ENCODE measurements around the gene PMEPA1. TPM values are rescaled to one million over a fixed set of nuclear protein-coding genes. Genes with fewer than 3 reads are reported as not detected.
A peak's percentile ranks its signal among the peaks of the same experiment; 100 is the strongest.

Gene PMEPA1, protein sequence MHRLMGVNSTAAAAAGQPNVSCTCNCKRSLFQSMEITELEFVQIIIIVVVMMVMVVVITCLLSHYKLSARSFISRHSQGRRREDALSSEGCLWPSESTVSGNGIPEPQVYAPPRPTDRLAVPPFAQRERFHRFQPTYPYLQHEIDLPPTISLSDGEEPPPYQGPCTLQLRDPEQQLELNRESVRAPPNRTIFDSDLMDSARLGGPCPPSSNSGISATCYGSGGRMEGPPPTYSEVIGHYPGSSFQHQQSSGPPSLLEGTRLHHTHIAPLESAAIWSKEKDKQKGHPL
- total RNA-seq = 1 to 10 TPM; 4.9 to 5.0 TPM

DNA sequence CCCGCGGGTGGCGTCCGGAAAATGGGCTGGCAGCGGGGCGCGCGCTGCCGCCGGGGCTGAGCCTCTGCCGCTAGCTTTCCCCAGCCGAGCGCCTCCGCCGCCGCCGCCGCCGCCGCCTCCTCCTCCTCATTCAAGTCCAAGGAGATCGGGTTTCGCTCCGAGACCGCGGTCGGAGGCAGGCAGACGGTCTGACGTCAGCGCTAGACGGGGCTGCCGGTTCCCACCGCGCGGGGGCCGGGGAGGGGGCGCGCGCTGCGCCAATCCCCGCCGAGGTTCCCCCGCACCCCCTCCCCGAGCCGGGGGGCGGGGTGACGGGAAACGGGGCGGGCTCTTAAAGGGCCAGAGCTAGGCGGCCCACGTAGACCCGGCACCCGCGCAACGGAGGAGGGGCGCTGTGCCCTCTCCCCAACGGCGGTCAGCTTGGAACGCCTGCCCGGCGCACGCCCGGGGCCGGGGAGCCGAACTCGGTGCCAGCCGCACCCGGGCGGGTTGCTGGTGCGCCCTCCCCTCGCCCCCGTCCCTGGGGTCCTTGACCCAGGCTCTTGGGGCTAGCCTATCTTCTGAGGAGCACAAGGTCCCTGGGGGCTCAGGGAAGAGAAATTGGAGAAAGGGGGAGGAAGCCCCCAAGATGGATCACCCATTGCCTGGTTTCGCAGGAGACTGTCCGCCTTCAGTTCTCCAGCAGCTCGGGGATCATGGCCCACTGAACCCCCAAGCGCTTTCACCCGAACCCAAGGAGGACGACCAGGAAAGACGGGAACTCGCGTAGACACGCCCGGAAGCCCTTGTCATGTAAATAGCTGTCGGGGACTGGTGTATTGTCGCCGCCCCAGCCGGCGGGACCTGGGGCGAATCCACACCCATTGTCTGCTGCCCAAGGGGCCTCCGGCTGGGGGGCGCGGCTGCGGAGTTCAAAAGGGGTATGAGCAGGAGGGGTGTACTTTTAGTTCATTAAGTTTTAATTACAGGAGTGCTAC is at the start of gene PMEPA1:
Gene PMEPA1 (minus strand): TSS at position 193 of the 977 bp plus-strand sequence. CDS start 433 bp downstream, outside the sequence.
- H3K9me3 Mint-ChIP-seq = no peaks in the 10 kb centered on the region
- H3K27me3 Mint-ChIP-seq = peaks cover 32% of the 10 kb centered on the region
- peaks cover 12% of the 10 kb centered on the region for H3K4me1 Mint-ChIP-seq
- no peaks in the 10 kb centered on the region for H3K36me3 Mint-ChIP-seq
- H3K4me3 Mint-ChIP-seq = peak within 1 kb of the TSS; percentile 83
- ATAC-seq (ENCODE audit: low read depth) = peak; percentile 84
- H3K27ac Mint-ChIP-seq = no peak within 1 kb of the TSS
- POLR2A ChIA-PET = interaction anchor here (0.9 to 1.7 kb wide), 3 partner anchors 8 to 82 kb away, joined by 3 to 5 read pairs (median 3); no protein-coding TSS in a partner anchor
- DNase-seq = peak; percentile 88

DNA sequence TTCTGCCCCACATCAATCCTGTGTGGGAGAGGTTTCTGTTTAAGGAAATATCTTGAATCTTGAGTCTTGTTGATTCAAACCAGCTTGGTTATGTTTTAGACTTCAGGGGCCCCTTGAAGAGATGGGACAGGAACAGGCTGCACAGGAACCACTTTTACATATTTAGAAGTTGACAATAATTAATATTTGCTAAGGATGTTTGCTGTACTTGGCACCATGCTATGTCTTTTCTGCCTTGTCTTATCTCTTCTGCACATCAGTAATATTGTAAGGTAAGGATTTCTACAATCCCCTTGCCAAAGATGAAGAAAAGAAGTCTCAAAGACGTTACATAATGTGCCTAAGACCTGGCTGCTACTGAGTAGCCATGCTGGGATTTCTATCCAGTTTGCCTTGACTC is 48.0 kb upstream of the PMEPA1 start:
- no peak for DNase-seq
- POLR2A ChIA-PET = no interaction called here
- Mint-ChIP-seq H3K27me3 (peaks cover 5% of the 10 kb centered on the region), H3K9me3 (no peaks in the 10 kb centered on the region), H3K27ac (no peak overlapping the region), H3K4me1 (no peaks in the 10 kb centered on the region), H3K4me3 (no peak overlapping the region), H3K36me3 (no peaks in the 10 kb centered on the region)
- no peak for ATAC-seq (ENCODE audit: low read depth)

DNA sequence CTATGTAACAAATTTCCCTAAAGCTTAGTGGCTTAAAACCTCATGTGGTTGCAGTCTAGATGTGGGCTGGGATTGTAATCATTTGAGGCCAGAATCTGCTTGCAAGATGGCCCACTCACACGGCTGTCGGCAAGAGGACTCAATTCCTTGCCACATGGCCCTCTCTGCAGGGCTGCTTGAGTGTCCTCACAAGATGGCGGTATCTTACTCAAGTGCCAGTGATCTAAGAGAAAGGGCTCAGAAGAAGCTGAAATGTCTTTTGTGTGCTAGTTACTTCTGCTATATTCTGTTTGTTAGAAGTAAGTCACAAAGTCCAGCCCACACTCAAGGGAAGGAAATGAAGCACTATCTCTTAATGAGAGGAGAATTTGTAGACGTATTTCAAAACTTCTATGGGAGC is 47.1 kb upstream of the PMEPA1 start:
- Mint-ChIP-seq H3K27me3 (peaks cover 5% of the 10 kb centered on the region), H3K27ac (no peak overlapping the region), H3K4me3 (no peak overlapping the region), H3K9me3 (no peaks in the 10 kb centered on the region), H3K4me1 (no peaks in the 10 kb centered on the region), H3K36me3 (no peaks in the 10 kb centered on the region)
- ATAC-seq (ENCODE audit: low read depth) = no peak
- POLR2A ChIA-PET = no interaction called here
- no peak for DNase-seq

DNA sequence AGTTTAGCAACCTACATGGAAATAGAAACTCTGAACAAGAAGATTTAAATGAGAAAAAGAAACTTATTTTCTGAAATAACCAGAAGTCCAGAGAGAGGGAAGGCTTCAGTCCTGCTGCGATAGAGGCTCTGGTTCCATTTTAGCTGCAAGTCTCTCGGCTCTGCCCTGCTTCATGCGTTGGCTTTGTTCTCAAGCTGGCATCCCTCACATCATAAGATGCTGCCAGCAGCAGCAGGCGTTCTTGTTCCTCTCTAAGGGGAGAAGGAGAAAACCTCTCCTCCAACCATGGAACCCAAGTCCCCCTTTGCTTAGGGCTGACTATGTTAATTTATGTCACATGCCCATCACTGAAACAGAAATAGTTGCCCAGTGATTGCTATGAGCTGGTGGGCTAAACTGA is 46.4 kb upstream of the PMEPA1 start:
- no peak overlapping the region for H3K27ac Mint-ChIP-seq
- POLR2A ChIA-PET = no interaction called here
- no peak for DNase-seq
- no peaks in the 10 kb centered on the region for H3K36me3 Mint-ChIP-seq
- H3K9me3 Mint-ChIP-seq = no peaks in the 10 kb centered on the region
- no peaks in the 10 kb centered on the region for H3K4me1 Mint-ChIP-seq
- no peak overlapping the region for H3K4me3 Mint-ChIP-seq
- peaks cover 5% of the 10 kb centered on the region for H3K27me3 Mint-ChIP-seq
- no peak for ATAC-seq (ENCODE audit: low read depth)

DNA sequence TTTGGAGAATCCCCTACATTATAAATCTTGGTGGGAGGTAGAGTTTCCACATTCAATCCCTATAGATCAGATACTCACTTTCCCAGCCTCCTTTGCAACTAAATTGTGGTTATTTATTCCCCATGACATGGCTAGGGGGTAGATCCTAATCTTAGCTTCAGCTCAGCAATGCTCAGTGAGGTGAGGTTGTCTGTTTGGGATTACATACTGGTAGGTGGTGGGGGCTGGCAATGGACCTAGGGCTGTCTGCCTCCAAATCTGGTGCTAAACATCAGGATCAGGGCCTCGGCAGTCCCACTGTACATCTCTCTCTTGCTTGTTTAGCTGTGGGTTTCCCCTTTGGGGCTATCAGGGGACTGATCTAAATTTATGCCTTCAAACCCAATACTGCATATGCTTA is 45.8 kb upstream of the PMEPA1 start:
- Mint-ChIP-seq H3K4me1 (no peaks in the 10 kb centered on the region), H3K27me3 (peaks cover 8% of the 10 kb centered on the region), H3K27ac (no peak overlapping the region), H3K4me3 (no peak overlapping the region), H3K36me3 (no peaks in the 10 kb centered on the region), H3K9me3 (no peaks in the 10 kb centered on the region)
- POLR2A ChIA-PET = no interaction called here
- DNase-seq = no peak
- no peak for ATAC-seq (ENCODE audit: low read depth)

DNA sequence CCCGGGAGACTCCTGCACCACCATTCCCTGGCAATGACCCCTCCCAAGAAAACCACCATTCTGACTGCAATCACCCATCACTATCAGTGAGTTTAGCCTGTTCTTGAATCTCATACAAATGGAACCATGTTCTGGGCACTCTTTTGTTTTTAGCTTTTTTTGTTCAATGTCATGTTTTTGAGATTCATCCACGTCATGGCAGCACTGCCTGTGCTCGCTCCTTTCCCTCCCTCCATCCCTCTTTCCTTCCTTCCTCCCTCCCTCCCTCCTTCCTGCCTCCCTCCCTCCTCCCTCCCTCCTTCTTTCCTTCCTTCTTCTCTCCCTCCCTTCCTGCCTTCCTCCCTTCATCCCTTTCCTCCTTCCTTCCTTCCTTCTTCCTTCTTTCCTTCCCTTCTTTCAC is 44.4 kb upstream of the PMEPA1 start:
- Mint-ChIP-seq H3K9me3 (no peaks in the 10 kb centered on the region), H3K36me3 (no peaks in the 10 kb centered on the region)
- POLR2A ChIA-PET = no interaction called here

DNA sequence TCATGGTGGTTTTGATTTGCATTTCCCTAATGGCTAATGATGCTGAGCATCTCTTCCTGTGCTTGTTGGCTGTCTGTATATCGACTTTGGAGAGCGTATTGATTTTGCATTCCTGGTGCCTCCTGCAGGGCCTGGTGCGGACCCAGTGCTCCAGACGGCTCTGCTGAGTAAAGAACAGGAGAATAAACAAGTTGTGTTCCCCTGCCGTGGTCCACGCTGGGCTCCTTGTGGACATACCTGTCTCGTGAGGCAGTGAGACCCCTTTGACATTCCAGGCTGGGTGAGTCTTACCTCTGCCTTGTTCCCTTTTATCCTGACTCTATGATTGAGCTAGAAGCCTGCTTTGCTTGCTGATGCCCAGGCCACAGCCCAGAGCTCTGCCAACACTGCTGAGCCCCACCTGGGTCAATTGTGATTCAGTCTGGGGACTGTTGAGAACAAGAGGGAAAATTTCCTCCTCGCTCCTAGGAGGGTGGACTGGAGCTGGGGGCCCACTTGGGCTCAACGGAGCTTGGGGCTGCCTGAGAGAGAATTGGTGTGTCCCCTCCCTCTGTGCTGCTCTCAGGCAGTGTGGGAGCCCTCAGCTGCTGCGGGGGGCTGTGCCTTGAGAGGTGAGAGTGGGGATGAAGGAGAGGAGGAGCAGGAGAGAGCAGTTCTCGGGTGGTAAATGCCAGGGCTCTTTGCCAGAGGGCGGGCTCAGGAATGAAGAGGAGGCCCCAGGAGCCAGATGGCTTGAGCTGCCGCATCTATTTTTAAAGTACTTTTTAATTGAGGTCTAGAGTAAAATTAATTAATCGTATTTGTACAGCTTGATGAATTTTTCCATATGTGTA is 43.7 kb upstream of the PMEPA1 start:
- DNase-seq = no peak
- POLR2A ChIA-PET = no interaction called here
- H3K9me3 Mint-ChIP-seq = no peaks in the 10 kb centered on the region
- peaks cover 3% of the 10 kb centered on the region for H3K4me1 Mint-ChIP-seq
- H3K4me3 Mint-ChIP-seq = no peak overlapping the region
- H3K27me3 Mint-ChIP-seq = peaks cover 27% of the 10 kb centered on the region
- ATAC-seq (ENCODE audit: low read depth) = no peak
- H3K27ac Mint-ChIP-seq = no peak overlapping the region
- H3K36me3 Mint-ChIP-seq = no peaks in the 10 kb centered on the region

More for the DNA sequence above, 44.4 kb upstream of the PMEPA1 start:
- no peak for DNase-seq
- no peak for ATAC-seq (ENCODE audit: low read depth)
- Mint-ChIP-seq H3K27ac (no peak overlapping the region), H3K4me1 (no peaks in the 10 kb centered on the region), H3K4me3 (no peak overlapping the region), H3K27me3 (peaks cover 20% of the 10 kb centered on the region)

DNA sequence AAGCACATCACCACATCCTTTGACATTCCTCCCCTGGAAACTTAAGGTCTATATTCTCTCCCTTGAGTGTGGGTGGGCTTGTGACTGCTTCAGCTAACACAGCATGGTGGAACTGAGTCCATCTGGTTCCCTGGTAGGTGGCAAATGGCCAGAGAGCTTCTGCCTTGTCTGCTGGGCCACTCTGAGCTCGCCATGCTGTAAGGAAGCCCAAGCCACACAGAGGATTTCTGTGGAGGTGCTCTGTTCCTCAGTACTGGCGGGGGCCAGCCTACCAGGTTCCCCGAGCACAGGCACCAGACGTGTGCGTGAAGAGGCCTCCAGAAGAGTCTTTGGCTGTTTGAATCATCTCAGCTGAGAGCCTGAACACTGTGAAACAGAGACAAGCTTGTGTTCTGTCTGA is 41.6 kb upstream of the PMEPA1 start:
- DNase-seq (no peak), ATAC-seq (ENCODE audit: low read depth) (no peak)
- POLR2A ChIA-PET = interaction anchor here (0.7 kb wide), 1 partner anchor 303 kb away, joined by 3 read pairs; no protein-coding TSS in a partner anchor
- no peak overlapping the region for H3K27ac Mint-ChIP-seq
- H3K4me3 Mint-ChIP-seq = no peak overlapping the region
- no peaks in the 10 kb centered on the region for H3K36me3 Mint-ChIP-seq
- H3K4me1 Mint-ChIP-seq = peaks cover 4% of the 10 kb centered on the region
- H3K9me3 Mint-ChIP-seq = no peaks in the 10 kb centered on the region
- peaks cover 36% of the 10 kb centered on the region for H3K27me3 Mint-ChIP-seq

DNA sequence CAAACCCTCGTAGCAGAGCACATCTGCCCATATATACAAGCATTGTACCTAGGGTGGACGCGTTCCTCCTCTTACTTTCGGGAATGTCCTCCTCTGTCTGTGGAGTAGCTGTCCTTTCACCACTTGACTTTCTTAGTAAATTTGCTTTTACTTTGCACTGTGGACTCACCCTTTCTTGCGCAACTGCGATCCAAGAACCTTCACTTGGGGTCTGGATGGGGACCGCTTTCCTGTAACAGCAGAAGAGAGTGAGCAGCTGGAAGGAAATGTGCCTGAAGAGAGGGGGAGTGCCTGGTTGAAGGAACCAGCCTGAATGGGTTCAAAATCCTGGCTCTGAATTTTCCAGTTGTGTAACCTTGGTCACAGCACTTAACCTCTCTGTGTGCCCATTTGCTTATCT is 40.1 kb upstream of the PMEPA1 start:
- Mint-ChIP-seq H3K4me1 (peaks cover 4% of the 10 kb centered on the region), H3K9me3 (no peaks in the 10 kb centered on the region), H3K4me3 (no peak overlapping the region), H3K36me3 (no peaks in the 10 kb centered on the region), H3K27ac (no peak overlapping the region), H3K27me3 (peaks cover 33% of the 10 kb centered on the region)
- ATAC-seq (ENCODE audit: low read depth) (no peak), DNase-seq (no peak)
- POLR2A ChIA-PET = no interaction called here

DNA sequence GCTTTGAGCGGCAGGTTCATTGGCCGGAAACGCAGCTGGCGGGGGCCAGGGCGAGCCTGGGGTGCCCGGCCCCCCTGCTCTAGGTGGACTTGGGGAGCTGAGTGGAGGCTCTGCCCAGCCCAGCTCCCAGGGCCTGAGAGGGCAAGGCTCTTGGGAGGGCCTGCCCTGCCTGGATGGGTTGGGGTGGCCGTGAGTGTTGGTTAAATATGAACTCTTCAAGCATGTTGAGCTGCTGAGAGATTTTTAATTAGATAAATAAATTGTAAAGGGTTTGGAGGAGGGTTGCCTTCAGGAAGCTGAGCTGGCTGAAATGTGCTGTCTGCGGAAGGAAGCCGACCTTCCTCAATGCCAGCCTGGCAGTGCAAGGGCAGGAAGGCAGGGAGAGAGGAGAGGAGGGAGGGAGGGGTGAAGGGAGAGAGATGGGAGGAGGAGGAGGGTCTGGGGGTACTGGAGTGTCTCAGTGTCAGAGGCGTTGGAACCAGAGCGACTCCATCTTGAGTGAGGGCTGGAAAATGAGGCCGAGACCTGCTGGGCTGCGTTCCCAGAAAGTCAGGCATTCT is 39.4 kb upstream of the PMEPA1 start:
- Mint-ChIP-seq H3K4me3 (no peak overlapping the region), H3K27me3 (peaks cover 31% of the 10 kb centered on the region), H3K36me3 (no peaks in the 10 kb centered on the region), H3K9me3 (no peaks in the 10 kb centered on the region), H3K4me1 (peaks cover 4% of the 10 kb centered on the region), H3K27ac (no peak overlapping the region)
- peak; percentile 42 for ATAC-seq (ENCODE audit: low read depth)
- no peak for DNase-seq
- POLR2A ChIA-PET = no interaction called here

DNA sequence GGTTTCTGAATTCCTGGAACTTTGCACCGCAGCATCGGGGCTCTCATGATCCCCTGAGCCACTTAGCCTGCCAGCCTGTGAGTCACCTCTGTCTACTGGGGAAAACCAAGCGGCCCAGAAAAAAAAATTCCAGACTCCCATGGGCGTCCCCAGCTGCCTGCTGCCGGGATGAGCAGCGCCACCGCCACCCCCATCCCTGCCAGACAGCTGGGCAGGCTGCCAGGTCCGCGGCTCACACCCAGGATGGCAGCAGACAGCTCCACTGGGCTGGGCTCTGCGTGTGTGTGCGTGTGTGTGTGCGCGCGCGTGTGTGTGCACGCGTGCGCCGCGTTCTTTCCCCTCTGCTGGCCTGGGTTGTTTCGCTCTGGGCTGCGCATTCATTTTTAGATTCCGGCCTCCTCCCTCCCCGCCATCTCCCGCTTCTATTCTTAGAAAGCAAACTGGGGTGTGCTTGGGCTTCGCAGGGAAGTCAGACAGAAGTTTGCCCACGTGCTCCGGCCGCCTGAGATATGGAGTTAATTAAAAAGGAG is 38.9 kb upstream of the PMEPA1 start:
- H3K36me3 Mint-ChIP-seq = no peaks in the 10 kb centered on the region
- DNase-seq (peak; percentile 34), ATAC-seq (ENCODE audit: low read depth) (peak; percentile 33)
- H3K27me3 Mint-ChIP-seq = peaks cover 31% of the 10 kb centered on the region
- POLR2A ChIA-PET = no interaction called here
- H3K4me1 Mint-ChIP-seq = peaks cover 4% of the 10 kb centered on the region
- H3K9me3 Mint-ChIP-seq = no peaks in the 10 kb centered on the region
- peak overlapping the region; percentile 69 for H3K4me3 Mint-ChIP-seq
- no peak overlapping the region for H3K27ac Mint-ChIP-seq

DNA sequence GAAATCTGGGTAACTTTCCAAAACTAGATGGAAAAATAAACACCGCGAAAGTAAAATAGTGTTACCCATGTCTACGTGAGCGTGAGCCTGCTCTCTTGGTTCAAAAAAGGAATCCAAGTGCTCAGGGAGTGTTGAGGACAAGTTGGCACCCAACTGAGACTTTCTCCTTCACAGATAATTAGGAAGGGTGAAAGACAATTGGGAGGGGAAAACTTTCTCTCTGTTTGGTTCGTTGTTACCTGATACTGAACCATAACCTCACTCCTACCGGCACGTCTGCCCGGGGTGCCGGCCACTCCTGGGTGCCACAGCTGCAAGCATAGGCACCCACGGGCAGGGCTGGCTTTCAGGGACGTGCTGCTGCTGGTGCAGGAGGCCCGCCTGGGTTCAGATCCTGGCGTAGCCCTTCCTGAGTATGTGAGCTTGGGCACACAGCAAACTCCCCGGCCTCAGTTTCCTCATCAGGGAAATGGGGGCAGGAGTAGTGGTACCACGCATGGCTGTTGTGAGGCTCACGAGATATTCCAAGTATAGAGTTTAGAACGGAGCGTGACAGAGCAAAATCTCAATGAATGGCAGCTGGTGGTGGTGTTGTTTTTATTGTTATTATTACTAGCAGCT is 38.2 kb upstream of the PMEPA1 start:
- no peaks in the 10 kb centered on the region for H3K9me3 Mint-ChIP-seq
- no peak overlapping the region for H3K27ac Mint-ChIP-seq
- POLR2A ChIA-PET = no interaction called here
- peaks cover 31% of the 10 kb centered on the region for H3K27me3 Mint-ChIP-seq
- ATAC-seq (ENCODE audit: low read depth) = no peak
- no peak for DNase-seq
- no peaks in the 10 kb centered on the region for H3K36me3 Mint-ChIP-seq
- no peak overlapping the region for H3K4me3 Mint-ChIP-seq
- H3K4me1 Mint-ChIP-seq = peaks cover 4% of the 10 kb centered on the region
